CD4-positive, alpha-beta T cell treated with Interleukin-6 at 100 ng/mL for 8 hours (primary cell): ENCODE data around the gene KRTCAP3.
A peak's percentile ranks its signal among the peaks of the same experiment; 100 is the strongest.
"Not testable (repeated sequence)": the region's sequence is repeated elsewhere in the genome, so short reads cannot be mapped to it uniquely, and the experiment has no call there.

ENCODE experiments used
- DNase-seq: peaks from one replicate; pipeline ENCODE4 v3.0.0-alpha.2; 2020; ENCODE audit warnings: mixed read lengths, low spot score

The KRTCAP3 gene, protein sequence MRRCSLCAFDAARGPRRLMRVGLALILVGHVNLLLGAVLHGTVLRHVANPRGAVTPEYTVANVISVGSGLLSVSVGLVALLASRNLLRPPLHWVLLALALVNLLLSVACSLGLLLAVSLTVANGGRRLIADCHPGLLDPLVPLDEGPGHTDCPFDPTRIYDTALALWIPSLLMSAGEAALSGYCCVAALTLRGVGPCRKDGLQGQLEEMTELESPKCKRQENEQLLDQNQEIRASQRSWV

DNA sequence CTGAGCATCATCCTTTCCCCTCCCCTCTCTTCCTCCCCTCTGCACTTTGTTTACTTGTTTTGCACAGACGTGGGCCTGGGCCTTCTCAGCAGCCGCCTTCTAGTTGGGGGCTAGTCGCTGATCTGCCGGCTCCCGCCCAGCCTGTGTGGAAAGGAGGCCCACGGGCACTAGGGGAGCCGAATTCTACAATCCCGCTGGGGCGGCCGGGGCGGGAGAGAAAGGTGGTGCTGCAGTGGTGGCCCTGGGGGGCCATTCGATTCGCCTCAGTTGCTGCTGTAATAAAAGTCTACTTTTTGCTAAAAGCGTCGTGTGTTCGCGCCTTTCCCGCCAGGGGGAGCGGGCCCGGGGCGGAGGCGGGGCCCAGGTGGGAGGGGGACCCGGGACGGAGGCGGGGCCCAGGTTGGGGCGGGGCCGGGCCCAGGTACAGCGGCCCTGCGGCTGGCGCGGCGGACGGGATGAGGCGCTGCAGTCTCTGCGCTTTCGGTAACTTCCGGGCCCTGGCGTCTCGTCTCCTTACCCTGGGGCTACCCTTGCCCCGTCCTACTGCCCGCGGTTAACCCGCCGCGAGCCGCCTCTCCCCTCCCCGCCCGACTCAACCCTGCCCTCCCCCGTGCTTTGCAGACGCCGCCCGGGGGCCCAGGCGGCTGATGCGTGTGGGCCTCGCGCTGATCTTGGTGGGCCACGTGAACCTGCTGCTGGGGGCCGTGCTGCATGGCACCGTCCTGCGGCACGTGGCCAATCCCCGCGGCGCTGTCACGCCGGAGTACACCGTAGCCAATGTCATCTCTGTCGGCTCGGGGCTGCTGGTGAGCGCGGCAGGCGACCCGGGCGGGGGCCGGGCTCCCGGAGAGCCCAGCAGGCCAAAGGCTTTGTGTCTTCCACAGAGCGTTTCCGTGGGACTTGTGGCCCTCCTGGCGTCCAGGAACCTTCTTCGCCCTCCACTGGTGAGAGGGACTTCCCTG lies at the start of gene KRTCAP3:
Gene KRTCAP3 (plus strand): TSS at position 424 of the 962 bp plus-strand sequence. CDS start 32 bp downstream, at position 456.
- DNase-seq: peak; percentile 55

DNA sequence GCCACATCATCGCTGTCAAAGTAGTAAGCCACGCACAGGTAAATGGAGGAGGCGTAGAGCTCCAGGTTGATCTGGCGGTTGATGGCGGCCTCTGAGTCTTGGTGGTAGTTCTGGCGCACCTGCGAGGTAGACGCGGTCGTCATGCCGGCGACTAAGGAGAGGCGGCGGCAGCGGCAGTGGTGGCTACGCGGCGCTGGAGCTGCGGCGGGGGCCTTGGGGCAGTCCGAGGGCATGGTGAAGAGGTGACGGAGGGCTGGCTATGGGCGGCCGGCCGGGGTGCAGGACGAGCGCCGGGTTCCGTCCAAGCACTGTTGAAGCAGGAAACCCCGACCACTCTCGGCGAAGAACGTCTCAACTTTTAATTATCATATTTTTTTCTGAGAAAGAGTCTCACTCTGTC lies 49.0 kb upstream of the KRTCAP3 start:
- no peak for DNase-seq

DNA sequence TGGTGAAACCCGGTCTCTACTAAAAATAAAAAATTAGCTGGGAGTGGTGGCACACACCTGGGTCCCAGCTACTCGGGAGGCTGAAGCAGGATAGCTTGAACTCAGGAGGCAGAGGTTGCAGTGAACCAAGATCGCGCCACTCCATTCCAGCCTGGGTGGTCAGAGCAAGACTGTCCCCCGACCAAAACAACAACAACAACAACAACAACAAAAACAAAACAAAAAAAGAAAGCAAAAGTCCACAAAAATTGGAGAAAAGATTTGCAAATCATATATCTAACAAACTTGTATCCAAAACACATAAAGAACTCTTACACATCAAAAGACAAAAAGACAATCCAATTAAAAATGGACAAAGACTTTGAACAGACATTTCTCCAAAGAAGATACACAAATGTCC lies 43.2 kb upstream of the KRTCAP3 start:
- DNase-seq: no peak

DNA sequence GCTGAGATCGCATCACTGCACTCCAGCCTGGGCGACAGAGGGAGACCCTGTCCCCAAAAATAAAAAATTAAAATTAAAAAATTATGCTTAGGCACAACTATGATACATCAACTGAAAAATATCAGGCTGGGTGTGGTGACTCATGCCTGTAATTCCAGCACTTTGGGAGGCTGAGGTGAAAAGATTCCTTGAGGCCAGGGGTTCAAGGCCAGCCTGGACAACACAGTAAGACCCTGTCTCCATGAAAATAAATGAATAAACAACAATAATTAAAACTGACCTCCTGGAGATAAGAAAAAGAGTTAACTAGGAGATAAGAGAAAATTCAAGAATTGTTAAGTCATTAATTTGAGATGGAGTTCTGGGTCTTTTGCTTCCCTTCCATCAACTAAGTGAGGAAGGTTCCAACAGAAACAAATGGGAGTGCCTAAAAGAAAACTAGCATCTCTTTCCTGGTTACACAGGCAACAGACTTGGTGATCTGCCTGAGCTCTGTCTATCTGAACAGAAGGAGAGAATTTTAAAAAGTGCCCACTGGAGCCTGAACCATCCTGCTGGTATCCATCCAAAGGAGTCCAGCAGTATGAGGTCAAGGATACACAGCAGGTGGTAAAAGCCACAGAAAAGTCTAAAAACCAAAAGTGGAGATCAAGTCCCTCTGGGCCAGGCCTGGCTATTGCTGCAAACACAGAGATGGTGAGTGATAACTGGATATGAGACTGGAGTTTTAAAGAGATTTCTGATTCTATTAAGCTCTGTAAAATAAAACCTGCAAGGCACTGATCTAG lies 41.6 kb upstream of the KRTCAP3 start:
- no peak for DNase-seq

DNA sequence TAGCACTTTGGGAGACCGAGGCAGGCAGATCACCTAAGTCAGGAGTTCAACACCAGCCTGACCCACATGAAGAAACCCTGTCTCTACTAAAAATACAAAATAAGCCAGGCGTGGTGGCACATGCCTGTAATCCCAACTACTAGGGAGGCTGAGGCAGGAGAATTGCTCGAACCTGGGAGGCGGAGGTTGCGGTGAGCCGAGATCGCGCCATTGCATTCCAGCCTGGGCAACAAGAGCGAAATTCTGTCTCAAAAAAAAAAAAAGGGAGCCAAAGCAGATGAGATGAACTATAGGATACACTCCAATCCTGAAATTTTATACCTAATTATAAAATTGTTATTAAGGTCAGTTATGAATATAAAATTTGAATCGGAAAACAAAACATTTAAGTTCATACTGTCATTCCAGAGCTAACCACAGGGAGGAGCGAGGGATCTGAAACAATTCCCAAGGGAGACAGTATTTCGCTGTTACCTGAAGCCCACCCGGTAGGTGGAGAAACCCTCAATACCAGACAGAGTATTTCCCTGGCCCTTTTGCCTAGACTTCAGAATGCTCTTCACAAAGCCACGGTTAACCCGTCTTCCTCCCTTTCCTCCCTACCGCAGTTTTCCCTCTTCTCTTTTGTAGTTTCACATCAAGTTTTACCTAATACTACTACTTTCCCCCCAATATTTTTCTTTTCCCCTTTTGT lies 34.2 kb upstream of the KRTCAP3 start:
- no peak for DNase-seq

DNA sequence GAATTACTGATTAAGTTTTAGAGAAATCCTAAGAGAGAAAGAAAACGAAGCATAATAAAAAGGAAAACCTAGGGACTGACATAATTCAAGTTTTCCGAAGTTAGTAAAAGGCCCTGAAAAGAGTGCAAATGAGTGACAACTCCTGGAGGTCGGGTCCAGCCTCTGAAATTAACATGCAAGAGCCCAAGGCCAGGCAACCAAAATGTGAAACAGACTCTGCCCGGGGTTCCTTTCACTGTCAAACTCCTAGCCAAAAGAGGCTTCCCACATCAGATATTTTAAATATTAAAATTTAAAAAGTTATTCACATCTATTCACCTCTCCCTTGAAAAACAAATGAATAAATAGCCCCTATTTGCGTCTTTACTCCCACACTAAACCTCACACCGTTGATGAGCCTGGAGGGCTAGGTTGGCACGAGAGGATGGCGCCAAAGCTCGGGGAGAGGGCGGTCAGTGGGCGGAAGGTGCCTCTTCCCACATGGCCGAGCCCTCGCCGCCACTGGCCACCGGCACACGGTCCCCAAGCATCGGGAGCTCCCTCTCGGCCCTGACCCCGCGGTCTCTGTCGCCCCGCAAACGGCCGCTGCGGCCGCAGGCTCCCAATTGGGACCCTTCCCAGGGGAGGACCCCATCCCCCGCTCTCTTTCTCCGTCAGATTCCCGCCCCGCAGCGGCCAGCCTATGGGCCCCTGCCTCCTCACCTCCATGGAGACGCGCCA lies 33.4 kb upstream of the KRTCAP3 start:
- DNase-seq: peak; percentile 1

DNA sequence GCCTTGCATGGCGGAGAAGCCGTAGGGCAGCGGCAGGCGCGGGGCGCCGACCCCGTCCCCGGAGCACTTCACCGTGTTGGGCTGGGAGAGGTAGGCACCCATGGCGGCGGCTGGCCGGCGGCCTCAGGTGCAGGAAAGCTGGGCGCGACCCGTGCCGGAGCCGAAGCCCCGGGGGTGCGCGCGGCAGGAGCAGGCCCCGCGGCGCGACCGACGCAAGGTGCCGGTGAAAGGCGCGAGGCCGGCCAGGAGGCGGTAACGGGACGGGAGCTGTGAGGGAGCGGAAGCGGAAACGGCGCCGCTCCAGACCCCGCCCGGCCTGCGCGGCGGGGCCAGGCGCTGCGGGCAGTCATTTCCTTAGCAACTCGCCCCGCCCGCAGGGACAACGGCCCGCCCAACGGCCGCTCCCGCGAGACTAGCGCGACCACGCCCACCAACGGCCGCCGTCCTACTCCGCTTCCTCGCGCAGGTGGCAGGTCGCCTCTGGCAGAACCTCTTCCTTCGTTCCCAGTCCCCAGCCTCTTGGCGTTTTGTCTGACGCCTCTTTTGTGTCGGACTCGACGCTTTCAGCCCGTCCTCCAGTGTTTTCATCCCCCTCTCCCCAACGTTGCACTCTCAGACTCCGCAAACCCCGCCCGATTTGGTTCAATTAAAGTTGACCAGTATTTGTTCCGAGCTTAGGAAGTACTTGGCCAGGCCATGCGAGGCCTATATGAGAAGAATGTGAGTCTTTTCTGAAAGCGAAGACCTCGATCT lies 32.7 kb upstream of the KRTCAP3 start, which contains the start of gene PPM1G:
Gene PPM1G (minus strand): TSS at position 271 of the 753 bp plus-strand sequence. CDS start 169 bp downstream, at position 102.
- peak; percentile 94 for DNase-seq

DNA sequence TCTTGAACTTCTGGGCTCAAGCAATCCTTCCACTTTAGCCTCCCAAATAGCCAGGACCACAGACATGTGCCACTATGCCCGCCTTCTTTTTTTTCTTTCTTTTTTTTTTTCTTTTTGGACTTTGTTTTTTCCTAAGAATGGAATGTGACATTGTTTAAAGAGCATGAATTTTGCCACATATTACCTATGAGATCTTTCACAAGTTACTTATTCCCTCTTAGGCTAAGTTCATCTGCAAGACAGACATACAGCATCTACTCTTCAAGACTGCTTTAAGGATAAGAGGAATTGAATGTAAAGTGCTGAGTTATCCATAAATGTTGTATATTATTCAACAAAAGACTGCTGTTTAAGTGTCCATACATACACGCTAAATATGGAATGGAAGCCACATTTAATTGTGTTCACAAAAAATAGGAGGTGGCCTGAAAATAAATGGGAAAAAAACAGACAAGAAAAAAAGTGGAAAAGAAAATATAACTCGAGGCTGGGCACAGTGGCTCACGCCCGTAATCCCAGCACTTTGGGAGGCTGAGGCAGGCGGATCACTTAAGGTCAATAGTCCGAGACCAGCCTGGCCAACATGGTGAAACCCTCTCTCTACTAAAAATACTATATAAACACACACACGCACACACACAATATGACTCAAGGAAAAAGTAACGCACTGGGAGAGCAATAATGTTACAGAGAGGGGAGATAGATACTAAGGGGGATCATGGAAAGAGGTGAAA lies 29.6 kb upstream of the KRTCAP3 start:
- DNase-seq: no peak

DNA sequence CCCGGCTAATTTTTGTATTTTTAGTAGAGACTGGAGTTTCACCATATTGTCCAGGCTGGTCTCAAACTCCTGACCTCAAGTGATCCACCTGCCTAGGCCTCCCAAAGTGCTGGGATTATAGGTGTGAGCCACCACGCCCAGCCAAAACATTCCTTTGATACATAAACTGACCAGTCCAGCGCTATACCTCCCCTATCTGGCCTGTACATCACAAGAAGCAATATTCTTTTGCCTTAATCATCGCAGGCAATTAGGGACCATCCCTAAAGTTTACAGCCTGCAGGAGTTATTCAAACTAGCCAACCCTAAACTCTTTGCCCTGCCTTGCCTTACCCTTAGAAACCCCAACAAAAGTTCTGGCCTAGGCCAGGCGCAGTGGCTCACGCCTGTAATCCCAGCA lies 26.0 kb upstream of the KRTCAP3 start:
- DNase-seq: no peak

DNA sequence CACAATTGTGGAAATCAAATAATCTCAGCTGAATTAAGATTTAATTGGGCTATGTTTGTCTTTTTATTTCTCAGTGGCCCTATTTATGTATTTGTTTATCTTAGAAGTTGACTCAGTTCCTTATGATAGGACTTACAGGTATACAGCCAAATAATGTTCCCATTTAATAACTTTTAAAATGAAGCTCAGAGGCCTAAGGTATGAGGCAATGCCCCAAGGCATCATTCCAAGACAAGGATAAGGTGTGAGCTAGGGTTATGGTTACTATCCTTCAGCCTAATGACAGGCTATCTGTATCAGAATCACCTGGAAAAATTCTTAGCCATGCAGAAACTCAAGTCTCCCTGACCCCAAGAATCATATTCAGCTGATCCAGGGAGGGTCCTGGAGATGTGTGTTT lies 21.2 kb upstream of the KRTCAP3 start:
- DNase-seq: no peak

DNA sequence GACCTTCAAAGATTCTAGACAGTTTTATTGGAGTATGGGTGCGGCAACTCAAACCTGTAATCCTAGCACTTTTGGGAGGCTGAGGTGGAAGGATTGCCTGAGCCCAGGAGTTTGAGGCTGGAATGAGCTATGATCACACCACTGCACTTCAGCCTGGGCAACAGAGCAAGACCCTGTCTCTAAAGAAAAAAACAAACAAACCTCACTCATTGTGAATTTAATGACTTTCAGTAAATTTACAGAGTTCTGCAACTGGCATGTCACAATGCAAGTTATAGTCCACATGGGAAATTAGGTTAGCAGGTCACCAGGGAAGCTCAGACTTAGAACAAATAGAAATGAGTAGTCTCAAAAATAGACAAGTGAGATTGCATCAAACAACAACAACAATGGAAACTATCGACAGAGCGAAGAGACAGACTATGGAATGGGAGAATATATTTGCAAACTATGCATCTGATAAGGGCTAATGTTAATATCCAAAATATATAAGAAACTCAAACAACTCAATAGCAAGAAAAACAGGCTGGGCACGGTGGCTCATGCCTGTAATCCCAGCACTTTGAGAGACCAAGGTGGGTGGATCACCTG lies 20.4 kb upstream of the KRTCAP3 start:
- no peak for DNase-seq

DNA sequence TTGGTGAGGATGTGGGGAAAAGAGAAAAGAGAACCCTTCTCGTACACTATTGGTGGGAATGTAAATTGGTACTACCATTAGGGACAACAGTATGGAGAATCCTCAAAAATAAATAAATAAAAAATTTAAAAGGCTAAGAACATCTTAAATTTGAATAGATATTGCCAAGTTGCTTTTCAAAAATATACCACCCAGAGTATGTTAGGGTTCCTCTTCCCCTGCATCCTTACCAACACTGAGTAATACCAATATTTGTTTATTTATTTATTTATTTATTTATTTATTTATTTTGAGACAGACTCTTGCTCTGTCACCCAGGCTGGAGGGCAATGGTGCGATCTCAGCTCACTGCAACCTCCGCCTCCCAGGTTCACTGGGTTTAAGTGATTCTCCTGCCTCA lies 19.2 kb upstream of the KRTCAP3 start:
- no peak for DNase-seq

DNA sequence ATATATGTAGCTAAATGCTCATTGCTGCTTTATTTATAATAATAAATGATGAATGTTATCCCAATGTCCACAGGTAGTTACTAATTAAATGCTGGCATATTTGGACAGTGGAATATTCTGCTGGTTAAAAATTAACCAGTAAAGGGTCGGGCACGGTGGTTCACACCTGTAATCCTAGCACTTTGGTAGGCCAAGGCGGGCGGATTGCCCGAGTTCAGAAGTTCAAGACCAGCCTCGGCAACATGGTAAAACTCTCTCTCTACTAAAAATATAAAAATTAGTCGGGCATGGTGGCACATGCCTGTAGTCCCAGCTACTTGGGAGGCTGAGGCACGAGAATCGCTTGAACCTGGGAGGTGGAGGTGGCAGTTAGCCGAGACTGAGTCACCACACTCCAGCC lies 17.1 kb upstream of the KRTCAP3 start:
- DNase-seq: not testable (repeated sequence)

DNA sequence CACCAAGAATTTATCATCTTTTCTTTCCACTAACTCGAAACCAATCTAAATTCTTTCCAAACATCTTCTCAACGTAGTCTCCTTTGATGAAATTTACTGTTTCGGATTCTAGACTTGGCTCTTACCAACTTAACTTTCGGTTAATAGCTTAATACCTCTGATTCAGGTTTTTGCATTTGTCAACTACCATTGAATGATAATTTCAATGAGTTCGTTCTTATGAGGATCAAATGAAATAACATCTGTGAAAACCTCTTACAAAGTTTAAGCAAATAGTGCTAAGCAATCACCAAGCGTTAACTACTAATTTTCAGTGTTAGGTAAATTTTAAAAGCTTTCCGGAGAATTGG lies 14.3 kb upstream of the KRTCAP3 start:
- DNase-seq: no peak

DNA sequence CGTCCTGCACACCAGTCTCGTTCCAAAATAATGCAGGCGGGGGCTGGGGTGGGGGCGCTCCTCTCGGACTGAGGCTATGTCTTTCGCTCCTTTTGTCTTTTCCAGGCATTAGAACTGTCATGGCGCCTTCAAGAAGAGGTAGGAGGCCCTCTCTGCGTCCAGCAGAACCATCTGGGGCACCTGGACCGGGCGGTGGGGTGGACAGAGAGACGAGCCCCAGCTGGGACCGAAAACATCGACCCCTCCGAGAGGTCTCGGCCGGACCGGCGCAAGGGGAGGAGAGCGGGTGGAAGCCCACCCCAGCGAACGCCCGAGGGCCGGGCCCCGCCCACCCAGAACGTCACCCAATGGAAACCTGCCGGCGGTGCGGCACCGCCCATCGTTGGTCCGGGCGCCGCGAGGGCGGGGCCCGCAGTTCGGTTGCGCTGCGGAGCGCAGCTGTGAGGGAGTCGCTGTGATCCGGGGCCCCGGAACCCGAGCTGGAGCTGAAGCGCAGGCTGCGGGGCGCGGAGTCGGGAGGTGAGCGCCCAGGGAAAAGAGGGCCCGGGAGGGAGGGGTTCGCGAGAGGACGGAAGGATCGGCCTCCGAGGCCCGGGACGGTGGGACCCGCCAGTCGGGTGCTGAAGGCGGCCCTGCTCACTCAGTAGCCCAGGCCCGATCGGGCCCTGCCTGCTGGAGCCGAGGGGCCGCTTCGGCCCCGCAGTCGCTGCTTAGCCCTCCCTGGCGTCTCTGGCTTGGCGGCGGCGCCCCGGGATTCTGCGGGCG lies 13.8 kb upstream of the KRTCAP3 start, which contains the start of gene NRBP1:
Gene NRBP1 (plus strand): TSS at position 419 of the 765 bp plus-strand sequence. CDS start 4,643 bp downstream, outside the sequence.
- DNase-seq: peak; percentile 83

DNA sequence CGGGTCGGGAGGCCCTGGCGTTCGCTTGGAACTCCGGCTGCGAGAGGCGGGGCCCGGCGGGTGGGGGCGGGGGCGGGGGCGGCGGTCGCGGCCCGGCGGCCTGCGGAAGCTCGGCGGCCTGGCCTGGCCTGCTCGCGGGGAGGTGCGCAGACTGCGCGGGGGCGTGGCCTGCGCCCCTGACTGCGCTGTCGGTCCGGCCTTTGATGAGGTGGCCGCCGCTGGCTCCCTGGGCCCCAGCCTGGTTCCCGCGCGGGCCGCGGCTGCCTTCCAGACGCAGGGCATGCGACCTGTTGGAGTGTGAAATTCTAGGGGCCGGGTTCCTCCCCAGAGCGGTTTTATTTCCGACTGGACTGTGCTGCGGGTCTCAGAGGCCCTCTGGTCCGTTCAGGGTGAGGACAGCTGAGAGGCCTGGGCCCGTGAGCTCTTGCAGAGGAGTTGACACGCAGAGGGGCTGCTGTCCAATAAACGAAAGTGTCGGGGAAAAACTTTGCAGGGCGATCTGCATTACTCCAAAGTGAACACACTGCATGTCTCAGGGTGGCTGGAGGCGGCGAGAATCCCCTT lies 13.1 kb upstream of the KRTCAP3 start:
- peak; percentile 72 for DNase-seq

DNA sequence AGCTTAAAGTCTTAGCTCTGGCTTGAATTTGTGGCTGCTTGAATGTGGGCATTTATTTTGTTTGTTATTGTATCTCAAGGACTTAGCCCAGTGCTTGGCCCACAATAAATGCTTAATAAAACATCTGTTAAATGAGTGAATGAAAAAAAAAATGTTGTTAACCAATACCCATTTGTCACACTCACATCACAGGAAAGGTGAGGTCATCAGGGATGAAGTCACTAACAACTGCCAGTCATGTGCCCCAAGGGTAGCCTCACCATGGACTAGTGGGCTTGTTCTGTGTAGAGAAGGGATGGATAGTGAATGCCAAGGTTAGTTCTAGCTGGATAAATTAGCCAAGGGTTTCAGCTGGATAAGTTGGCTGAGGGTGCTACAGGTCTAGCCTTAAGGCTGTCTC lies 10.8 kb upstream of the KRTCAP3 start:
- DNase-seq: no peak

DNA sequence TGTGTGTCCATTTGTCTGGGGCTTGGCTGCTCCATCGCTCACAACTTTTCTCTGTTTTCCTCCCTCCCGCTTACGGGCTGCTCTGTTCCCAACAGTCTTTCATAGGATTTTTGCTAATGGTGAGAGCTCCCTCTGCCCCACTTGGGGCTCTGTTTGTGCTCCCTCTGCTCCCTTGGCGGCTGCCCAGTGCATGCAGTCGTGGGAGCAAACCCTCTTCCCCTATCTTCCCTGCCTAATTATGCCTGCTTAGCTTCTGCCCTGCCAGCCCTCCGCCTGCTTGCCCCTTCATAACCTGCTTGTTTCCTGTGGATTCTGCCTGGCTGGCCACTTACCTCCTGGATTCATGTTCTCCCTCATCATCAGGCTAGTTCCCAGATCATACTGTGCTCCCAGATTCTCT lies 6.6 kb upstream of the KRTCAP3 start:
- no peak for DNase-seq
